ENCODE measurements around the gene ADAMTSL2. TPM values are rescaled to one million over a fixed set of nuclear protein-coding genes. Genes with fewer than 3 reads are reported as not detected.

ADAMTSL2 gene
- total and polyA plus RNA-seq, 10 donors, result 1.6 to 11.7 (median 4.3) TPM

GRCh38 chr9:133581011-133581410 lies 46.5 kb downstream of the ADAMTSL2 start:
- H3K36me3 ChIP-seq, result no peaks in the 10 kb centered on the region
- no peak overlapping the region for H3K4me3 ChIP-seq
- H3K9me3 ChIP-seq, result no peaks in the 10 kb centered on the region
- H3K27me3 ChIP-seq (replicated peaks in 1 of 7), result peaks cover 0 to 97% (median 24%) of the 10 kb centered on the region in 7 donors
- DNase-seq, result no peak
- WGBS, 5 donors, result 64 to 89% (median 77%) methylated on average over 4 of the region's 4 CpGs
- no peak overlapping the region for H3K27ac ChIP-seq
- TF ChIP-seq CTCF (IDR thresholded peaks at IDR 0.05 in 8 of 11, conservative IDR thresholded peaks at IDR 0.05 in 3 of 11), result no peak
- TF ChIP-seq POLR2AphosphoS5 (IDR thresholded peaks at IDR 0.05), result no peak
- no peak for TF ChIP-seq POLR2A (IDR thresholded peaks at IDR 0.05)
- intact Hi-C loops (cut with DNase I; ENCODE audit: low total_unique reads), result no loop called here
- peaks cover 0 to 41% (median 27%) of the 10 kb centered on the region in 6 donors for H3K4me1 ChIP-seq

GRCh38 chr9:133581513-133582343 lies 47.2 kb downstream of the ADAMTSL2 start:
- TF ChIP-seq POLR2A (IDR thresholded peaks at IDR 0.05), result no peak
- no peak for TF ChIP-seq CTCF (IDR thresholded peaks at IDR 0.05 in 8 of 11, conservative IDR thresholded peaks at IDR 0.05 in 3 of 11)
- TF ChIP-seq POLR2AphosphoS5 (IDR thresholded peaks at IDR 0.05), result no peak
- Histone ChIP-seq H3K9me3 (no peaks in the 10 kb centered on the region), H3K27me3 (replicated peaks in 1 of 7) (peaks cover 0 to 97% (median 27%) of the 10 kb centered on the region in 7 donors), H3K4me1 (peaks cover 0 to 38% (median 23%) of the 10 kb centered on the region in 6 donors), H3K27ac (no peak overlapping the region), H3K36me3 (no peaks in the 10 kb centered on the region), H3K4me3 (no peak overlapping the region)
- no peak for DNase-seq
- WGBS, 5 donors, result 71 to 84% (median 79%) methylated on average over 19 of the region's 19 CpGs
- intact Hi-C loops (cut with DNase I; ENCODE audit: low total_unique reads), result no loop called here

GRCh38 chr9:133582501-133583045 lies 48.1 kb downstream of the ADAMTSL2 start:
- TF ChIP-seq CTCF (IDR thresholded peaks at IDR 0.05 in 8 of 11, conservative IDR thresholded peaks at IDR 0.05 in 3 of 11) (no peak), POLR2A (IDR thresholded peaks at IDR 0.05) (no peak), POLR2AphosphoS5 (IDR thresholded peaks at IDR 0.05) (no peak)
- Histone ChIP-seq H3K4me3 (no peak overlapping the region), H3K4me1 (peaks cover 0 to 30% (median 17%) of the 10 kb centered on the region in 6 donors), H3K27me3 (replicated peaks in 1 of 7) (peaks cover 0 to 96% (median 31%) of the 10 kb centered on the region in 7 donors), H3K9me3 (no peaks in the 10 kb centered on the region), H3K27ac (no peak overlapping the region), H3K36me3 (no peaks in the 10 kb centered on the region)
- 79 to 87% (median 84%) methylated on average over 5 to 14 of the region's 14 CpGs for WGBS, 5 donors
- DNase-seq, result no peak
- intact Hi-C loops (cut with DNase I; ENCODE audit: low total_unique reads), result no loop called here

DNA sequence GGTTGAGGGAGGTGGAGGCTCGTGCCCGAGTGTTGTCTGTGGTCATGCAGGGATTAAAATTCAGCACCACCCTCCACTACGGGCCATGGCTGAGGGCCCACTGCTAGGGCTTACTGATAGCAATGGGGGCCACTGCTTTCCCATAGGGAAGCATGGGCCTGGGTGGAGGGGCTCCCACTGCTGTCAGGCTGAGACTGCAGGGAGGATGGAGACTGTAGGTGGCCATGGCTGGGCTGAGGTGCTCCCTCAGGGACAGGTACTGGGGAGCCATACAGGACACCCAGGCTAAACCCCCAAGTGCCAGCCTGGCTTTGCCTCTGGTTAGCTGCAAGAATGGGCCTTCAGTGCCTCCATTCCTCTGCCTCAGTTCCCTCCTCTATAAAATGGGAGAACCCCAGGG lies 48.6 kb downstream of the ADAMTSL2 start:
- Histone ChIP-seq H3K27me3 (replicated peaks in 1 of 7) (peaks cover 0 to 90% (median 31%) of the 10 kb centered on the region in 7 donors), H3K4me3 (no peak overlapping the region), H3K4me1 (peaks cover 0 to 29% (median 16%) of the 10 kb centered on the region in 6 donors), H3K9me3 (no peaks in the 10 kb centered on the region), H3K36me3 (no peaks in the 10 kb centered on the region), H3K27ac (no peak overlapping the region)
- WGBS, 5 donors, result 67 to 94% (median 80%) methylated on average over 1 to 3 of the region's 3 CpGs
- TF ChIP-seq POLR2A (IDR thresholded peaks at IDR 0.05) (no peak), CTCF (IDR thresholded peaks at IDR 0.05 in 8 of 11, conservative IDR thresholded peaks at IDR 0.05 in 3 of 11) (no peak), POLR2AphosphoS5 (IDR thresholded peaks at IDR 0.05) (no peak)
- intact Hi-C loops (cut with DNase I; ENCODE audit: low total_unique reads), result no loop called here
- DNase-seq, result no peak

All from spleen (tissue), 11 donors.